ENCODE results near the gene TBC1D9.
"Not testable (repeated sequence)": the region's sequence is repeated elsewhere in the genome, so short reads cannot be mapped to it uniquely, and the experiment has no call there.

TBC1D9 gene

GRCh38 chr4:140752291-140753068 is 3.7 kb downstream of the TBC1D9 start:
- no peak for DNase-seq

DNA sequence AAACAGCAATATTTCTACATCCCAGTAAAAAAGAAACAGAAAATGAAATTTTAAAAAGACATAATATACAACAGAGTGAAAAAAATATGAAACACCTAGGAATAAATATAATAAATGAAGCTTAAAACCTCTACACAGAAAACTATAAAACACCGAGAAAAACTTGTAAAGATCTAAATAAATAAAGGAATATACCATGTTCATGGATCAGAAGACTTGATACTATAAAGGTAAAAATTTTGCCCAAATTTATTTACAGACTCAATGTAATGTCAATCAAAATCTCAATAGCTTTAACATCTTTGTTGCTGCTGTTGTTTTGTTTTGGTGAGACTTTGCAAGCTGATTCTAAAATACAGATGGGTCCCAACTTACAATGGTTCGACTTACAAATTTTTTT is 5.7 kb downstream of the TBC1D9 start:
- DNase-seq: no peak

DNA sequence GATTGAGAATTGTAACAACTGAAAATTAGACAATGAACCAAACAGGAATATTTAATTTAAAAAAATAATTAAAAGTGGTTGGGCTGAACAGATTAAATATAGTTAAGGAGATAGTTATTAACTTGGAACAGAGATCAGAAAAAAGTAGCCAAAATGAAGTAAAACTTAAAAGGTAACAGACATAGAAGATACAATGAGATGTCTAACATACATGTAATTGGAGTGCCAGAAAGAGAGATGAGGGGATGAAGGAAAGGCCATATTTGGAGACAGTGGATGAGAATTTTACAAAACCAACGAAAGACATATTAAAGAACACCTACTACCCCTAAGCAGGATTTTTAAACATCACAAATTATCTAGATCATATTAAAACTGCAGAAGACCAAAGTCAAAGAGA is 8.0 kb downstream of the TBC1D9 start:
- DNase-seq: no peak

DNA sequence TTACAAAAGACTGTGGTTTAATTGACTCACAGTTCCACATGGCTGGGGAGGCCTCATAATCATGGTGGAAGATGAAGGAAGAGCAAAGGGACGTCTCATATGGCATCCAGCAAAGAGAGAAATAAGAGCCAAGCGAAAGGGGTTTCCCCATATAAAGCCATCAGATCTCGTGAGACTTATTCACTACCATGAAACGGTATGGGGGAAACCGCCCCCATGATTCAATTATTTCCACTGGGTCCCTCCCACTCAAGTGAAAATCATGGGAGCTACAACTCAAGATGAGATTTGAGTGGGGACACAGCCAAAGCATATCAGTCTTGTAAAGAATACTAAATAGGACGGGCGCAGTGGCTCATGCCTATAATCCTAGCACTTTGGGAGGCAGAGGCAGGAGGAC is 9.6 kb downstream of the TBC1D9 start:
- not testable (repeated sequence) for DNase-seq

GRCh38 chr4:140744421-140744820 is 11.8 kb downstream of the TBC1D9 start:
- DNase-seq: no peak

- DNase-seq: no peak
Measured at GRCh38 chr4:140743194-140743931, 12.8 kb downstream of the TBC1D9 start.

GRCh38 chr4:140742838-140743193 is 13.4 kb downstream of the TBC1D9 start:
- no peak for DNase-seq

DNA sequence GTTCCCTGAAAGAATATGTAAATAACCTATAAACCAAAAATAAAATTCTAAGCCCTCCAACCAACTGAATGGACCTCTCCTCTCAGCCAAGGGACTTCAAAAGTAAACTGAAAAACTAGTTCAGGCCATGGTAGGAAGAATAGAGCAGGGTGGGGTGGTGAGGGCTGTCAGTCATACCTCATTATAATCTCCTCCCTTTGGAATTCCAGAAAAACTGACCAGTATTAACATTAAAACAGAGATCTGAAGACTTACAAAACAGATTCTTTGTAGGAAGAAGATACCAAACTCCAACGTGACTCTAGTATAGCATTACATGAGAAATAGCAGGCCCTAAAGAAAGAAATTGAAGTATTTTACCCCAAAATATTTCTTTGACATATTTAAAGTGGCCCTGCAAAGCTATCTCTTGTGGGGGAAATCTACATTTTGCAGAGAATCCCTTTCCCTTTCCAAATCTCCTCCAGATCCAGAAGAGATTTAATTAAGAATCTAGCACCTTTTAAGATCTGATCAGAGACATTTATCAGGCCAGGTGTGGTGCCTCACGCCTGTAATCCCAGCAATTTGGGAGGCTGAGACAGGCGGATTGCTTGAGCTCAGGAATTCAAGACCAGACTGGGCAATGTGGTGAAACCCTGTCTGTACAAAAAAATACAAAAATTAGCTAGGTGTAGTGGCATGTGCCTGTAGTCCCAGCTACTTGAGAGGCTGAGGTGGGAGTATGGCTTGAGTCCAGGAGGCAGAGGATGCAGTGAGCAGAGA is 15.1 kb downstream of the TBC1D9 start:
- DNase-seq: no peak

- DNase-seq: no peak
Measured at GRCh38 chr4:140740422-140740821, 15.8 kb downstream of the TBC1D9 start.

- no peak for DNase-seq
Measured at GRCh38 chr4:140739971-140740370, 16.2 kb downstream of the TBC1D9 start.

- DNase-seq: no peak
Measured at GRCh38 chr4:140738139-140738538, 18.0 kb downstream of the TBC1D9 start.

GRCh38 chr4:140736669-140737343 is 19.4 kb downstream of the TBC1D9 start:
- no peak for DNase-seq

DNA sequence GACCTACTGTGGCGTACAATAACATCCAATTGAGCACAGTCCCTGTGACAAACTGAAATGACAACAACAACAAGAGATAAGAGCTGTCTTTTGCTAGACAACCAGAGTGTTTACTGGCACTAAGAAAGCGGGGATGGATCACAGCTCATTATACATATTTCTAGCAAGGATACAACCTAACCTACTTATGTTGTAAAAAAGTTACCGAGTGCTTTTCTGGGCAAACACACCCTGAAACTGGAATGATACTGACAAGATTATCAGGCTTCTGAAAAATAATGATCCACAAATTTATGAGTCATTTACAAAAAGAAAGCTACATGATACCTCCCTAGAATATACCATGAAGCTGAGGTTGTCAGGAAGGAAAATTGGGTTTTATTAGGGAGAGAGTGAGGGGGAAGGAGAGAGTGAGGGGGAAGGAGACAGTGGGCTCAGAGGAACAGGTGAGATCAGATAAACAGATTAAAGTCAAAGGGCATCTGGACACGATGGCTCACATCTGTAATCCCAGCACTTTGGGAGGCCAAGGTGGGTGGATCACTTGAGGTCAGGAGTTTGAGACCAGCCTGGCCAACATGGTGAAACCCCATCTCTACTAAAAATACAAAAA is 20.3 kb downstream of the TBC1D9 start:
- no peak for DNase-seq

DNA sequence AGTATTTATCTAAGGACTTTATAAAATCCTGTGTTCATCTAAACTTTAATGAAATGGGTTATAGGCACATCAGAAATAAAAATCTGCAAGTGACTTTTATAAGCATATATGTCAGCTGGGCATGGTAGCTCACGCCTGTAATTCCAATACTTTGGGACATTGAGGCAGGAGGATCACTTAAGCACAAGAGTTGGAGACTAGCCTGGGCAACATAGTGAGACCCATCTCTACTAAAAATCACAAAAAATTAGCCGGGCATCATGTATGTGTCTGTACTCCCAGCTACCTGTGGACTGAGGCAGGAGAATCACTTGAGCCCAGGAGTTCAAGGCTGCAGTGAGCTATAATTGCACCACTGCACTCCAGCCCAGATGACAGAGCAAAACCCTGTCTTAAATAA is 20.9 kb downstream of the TBC1D9 start:
- no peak for DNase-seq

- DNase-seq: no peak
Measured at GRCh38 chr4:140732780-140733179, 23.4 kb downstream of the TBC1D9 start.

DNA sequence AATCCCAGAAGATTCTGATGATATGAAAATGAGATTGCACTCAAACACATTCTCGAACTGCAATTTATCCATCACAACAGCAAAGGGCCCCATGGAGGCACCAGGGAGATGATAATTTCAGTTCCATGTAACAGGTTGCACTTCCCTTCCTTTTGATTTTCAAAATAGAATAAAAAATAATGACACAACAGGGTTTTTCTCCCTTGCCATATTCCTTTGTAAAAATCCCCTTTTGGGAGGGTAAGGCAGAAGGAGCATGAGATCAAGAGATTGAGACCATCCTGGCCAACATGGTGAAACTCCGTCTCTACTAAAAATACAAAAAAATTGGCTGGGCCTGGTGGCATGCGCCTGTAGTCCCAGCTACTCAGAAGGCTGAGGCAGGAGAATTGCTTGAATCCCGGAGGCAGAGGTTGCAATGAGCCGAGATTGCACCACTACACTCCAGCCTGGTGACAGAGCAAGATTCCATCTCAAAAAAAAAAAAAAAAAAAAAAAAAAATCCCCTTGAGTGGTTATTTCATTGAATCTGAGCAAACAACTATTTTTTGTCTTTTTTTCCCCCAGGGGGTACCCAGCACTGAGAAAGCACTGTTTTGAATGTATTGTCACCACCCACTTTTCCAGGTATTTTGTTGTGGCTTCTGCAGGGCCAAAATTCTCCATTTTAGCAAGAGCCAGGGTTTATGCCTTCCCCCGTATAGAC is 26.7 kb downstream of the TBC1D9 start:
- DNase-seq: no peak

DNA sequence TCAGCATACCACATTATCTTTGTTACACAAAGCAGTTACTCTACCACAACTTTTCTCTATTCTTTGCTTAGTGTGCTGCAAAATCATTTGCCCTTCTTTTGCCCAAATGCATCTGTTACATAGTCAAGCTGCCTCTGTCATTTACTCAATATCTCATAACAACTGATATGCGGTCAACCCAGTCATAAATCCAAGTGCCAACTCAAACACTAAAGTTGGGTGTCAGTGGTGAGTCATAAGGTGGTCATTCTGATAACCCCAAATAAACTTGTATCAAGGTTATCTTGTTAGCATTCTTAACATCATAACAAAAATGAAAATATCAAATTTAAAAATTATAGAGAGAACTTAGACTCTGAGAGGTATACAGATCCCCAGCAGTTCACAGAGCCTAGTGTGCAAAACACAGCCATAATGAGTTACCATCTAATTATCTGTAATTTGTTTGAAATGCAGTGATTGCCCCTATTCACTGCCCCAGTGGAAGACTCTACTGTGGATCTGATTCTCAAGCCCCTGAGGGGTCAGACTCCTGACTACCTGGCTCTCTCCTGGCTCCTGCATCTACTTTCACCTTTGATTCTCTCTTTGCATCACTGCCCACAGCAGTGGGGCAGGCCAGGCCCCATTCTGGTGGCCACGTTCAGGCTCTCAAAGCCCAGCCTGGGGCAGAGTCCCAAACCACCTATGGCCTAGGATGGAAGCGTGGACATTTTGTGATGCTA is 29.2 kb downstream of the TBC1D9 start:
- no peak for DNase-seq

GRCh38 chr4:140725556-140725955 is 30.6 kb downstream of the TBC1D9 start:
- DNase-seq: no peak

DNA sequence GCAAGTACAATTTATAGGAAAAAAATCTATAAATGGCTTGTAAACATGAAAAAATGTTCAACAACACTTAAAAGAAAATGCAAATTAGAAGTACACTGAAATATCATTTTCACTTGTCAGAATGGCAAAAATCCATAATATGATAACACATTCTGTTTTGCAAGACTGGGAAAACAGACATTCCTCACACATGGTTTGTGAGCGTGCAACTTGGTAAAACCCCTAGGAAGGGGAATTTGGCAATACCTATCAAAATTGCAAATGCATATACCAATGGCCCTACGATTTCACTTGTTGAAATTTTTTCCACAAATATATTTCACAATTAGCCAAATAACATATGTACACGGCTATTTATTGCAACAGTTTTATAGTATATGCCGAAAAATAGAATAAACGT is 31.4 kb downstream of the TBC1D9 start:
- DNase-seq: no peak

DNA sequence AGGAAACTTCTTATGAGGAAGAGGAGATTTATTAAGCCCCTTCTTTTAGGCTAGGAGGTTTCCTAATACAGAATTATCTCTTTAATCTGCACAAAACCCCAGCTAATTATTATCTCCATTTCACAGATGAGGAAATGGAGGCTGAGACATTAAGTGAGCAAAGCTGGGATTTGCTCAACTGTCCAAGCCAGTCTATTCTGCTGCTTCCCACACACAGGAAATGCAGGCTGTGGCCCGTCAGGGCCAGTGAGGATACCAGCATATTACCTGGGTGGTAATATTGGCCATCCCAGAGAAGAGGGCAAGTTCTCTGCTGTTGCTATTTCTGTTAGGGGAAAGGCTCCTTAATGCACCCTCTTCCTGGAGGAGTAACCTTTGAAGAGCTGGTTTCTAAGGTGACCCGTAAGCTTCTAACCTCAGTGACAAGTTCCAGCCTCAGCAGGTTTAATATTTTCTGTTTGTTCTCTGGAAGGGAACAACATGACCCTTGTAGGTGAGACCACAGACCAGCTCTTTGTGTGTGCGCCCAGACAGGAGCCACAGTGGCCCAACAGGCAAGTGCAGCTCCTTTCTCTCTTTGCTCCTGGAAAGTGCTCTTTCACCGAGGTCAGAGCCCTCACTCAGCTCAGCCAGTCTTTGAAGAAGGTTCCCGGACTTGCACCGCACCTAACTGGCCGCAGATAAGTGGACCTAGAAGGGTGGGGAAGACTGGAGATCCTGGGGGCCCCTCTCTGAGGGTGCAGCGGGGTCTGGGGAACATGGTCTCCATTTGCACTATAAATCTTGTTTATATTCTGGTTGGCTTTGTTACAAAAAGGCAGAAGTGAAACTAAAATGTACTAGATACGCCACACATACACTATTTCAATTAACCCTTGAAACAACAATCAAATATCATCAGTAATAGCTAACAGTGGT is 35.5 kb downstream of the TBC1D9 start:
- no peak for DNase-seq
